ENCODE measurements around the gene SLC6A3. TPM values are rescaled to one million over a fixed set of nuclear protein-coding genes. Genes with fewer than 3 reads are reported as not detected.

The SLC6A3 gene
- total and polyA plus RNA-seq, 2 donors (not counting 3 experiments of a cell fraction or from before 2014, with no cell fraction given) = not detected

DNA sequence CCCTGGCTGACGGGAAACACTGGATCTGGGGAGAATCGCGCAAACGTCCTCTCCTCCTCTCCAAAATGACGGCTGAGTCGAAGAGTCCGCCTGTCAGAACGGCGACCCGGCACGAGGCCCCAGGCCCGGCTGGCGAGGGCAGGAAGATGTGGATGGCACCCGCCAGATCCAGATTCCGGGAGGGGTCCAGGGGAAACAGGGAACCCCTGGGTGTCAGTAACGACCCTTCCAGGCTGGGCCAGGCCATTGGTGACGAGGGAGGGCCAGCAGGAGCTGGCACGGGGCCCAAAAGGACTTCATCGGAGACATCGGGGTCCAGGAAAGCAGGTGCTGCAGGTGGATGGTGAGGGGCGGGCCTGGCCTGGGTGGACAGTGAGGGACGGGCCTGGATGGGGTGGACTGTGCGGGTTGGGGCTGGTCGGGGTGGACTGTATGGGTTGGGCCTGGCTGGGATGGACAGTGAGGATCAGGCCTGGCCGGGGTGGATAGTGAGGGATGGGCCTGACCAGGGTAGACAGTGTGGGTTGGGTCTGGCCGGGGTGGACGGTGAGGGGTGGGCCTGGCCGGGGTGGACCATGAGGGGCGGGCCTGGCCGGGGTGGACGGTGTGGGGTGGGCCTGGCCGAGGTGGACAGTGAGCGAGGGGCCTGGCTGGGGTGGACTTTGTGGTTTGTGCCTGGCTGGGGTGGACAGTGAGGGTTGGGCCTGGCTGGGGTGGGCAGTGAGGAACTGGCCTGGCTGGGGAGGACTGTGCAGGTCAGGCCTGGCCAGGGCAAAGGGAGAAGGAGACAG is 14.0 kb downstream of the SLC6A3 start:
- Histone ChIP-seq H3K4me1 (ENCODE audit: control insufficient read depth, extremely low read depth, insufficient read depth, low read length) (no peaks in the 10 kb centered on the region), H3K27me3 (ENCODE audit: control insufficient read depth in 2 of 2, insufficient read depth in 2 of 2, low read length in 2 of 2) (no peaks in the 10 kb centered on the region), H3K9ac (replicated peaks; ENCODE audit: extremely low read depth, insufficient read depth, low read length) (no peak overlapping the region), H2AFZ (ENCODE audit: low read depth, low read length) (no peak overlapping the region), H3K36me3 (ENCODE audit: control insufficient read depth in 2 of 2, extremely low read depth in 1 of 2, insufficient read depth in 2 of 2, low read length in 2 of 2) (no peaks in the 10 kb centered on the region), H3K9me3 (replicated peaks; ENCODE audit: control insufficient read depth, insufficient read depth, low read length) (peaks cover 2% of the 10 kb centered on the region), H3K4me2 (ENCODE audit: insufficient read depth, low read length) (no peak overlapping the region), H3K27ac (ENCODE audit: insufficient read depth, low read depth, low read length) (no peak overlapping the region), H3K79me2 (ENCODE audit: control insufficient read depth, insufficient read depth, low read length) (no peaks in the 10 kb centered on the region), H3K9me1 (replicated peaks; ENCODE audit: control insufficient read depth, extremely low read depth, insufficient read depth, low read length) (no peaks in the 10 kb centered on the region), H4K20me1 (replicated peaks; ENCODE audit: control insufficient read depth, extremely low read depth, insufficient read depth, low read length) (no peaks in the 10 kb centered on the region), H3K4me3 (replicated peaks in 1 of 3; ENCODE audit: insufficient read depth in 1 of 3, low read depth in 1 of 3, low read length in 3 of 3) (no peak overlapping the region)
- BruUV-seq (replicated peaks) = no TSS peak
- intact Hi-C loops (cut with micrococcal nuclease) (no loop called here), dilution Hi-C loops (cut with MboI; ENCODE audit: extremely low pct_ligation_motif_present, low sequenced_read_pairs) (no loop called here)
- FAIRE-seq (no peak), DNase-seq (ENCODE audit: low read depth, low spot score) (no peak)
- ChIA-PET POLR2A (no interaction called here), CTCF (no interaction called here)
- no peak for TF ChIP-seq JUN (IDR thresholded peaks at IDR 0.05; ENCODE audit: borderline replicate concordance, insufficient read depth, insufficient read length, low read depth)
- TF ChIP-seq, protein P1, sequence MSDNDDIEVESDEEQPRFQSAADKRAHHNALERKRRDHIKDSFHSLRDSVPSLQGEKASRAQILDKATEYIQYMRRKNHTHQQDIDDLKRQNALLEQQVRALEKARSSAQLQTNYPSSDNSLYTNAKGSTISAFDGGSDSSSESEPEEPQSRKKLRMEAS (IDR thresholded peaks at IDR 0.05; ENCODE audit: insufficient read depth, insufficient read length) = no peak
- no peak for TF ChIP-seq CTCF (IDR thresholded peaks at IDR 0.05; ENCODE audit: extremely low read depth in 1 of 2, insufficient read depth in 1 of 2, low read depth in 1 of 2, low read length in 2 of 2)
- TF ChIP-seq POLR2AphosphoS5 (IDR thresholded peaks at IDR 0.05; ENCODE audit: insufficient read depth, low read depth, low read length) = no peak
- TF ChIP-seq FOS (IDR thresholded peaks at IDR 0.05; ENCODE audit: borderline replicate concordance, insufficient read depth, low read length) = no peak
- TF ChIP-seq GATA2 (IDR thresholded peaks at IDR 0.05; ENCODE audit: insufficient read depth, insufficient read length, low read depth, low read length) = no peak
- no peak for TF ChIP-seq EZH2 (IDR thresholded peaks at IDR 0.05; ENCODE audit: borderline replicate concordance, low read depth, low read length, severe bottlenecking)
- no peak for TF ChIP-seq MYC (IDR thresholded peaks at IDR 0.05; ENCODE audit: low read depth, low read length)
- no peak for TF ChIP-seq POLR2A (IDR thresholded peaks at IDR 0.05; ENCODE audit: low read depth, low read length)
